HG02763 (cell line): ENCODE data around the gene ZNF22.

Experiments
- ATAC-seq: cut with Tn5 transposase; IDR thresholded peaks from one replicate; pipeline ENCODE4 v1.9.1; 2021; ENCODE audit warnings: mild to moderate bottlenecking, moderate library complexity; ENCODE audit not compliant: unreplicated experiment

Gene ZNF22

DNA sequence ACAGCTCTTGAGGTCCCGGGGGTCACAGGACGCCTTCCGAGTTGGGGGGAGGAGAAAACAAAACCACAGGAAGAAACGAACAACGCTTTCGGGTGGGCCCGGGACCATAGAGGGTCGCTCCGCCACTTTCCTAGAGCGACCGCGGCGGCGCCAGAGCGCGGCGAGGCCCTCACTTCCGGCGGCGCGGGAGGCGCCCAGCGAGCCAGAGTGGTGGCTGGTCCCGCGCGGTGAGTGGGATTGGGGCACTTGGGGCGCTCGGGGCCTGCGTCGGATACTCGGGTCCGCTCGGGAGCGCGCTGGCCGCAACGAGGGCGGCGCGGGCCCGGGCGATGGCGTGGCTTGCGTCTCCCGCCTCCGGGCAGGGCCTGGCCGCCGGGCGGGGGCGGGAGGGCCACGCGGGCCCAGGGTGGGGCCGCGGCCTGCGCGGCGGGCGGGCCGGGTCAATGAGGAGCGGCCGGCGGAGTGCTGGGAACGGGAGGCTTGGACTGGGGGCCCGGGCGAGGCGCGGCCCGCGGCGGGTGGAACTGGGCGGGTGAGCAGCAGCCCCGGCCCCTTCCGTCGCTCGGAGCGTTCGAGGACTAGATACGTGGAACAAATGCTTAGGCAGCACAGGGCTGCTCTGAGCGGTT is at the start of gene ZNF22:
ZNF22 (plus strand) TSS at position 172 of the 629 bp plus-strand sequence. CDS start 2,446 bp downstream, outside the sequence.
- ATAC-seq: peak; percentile 71

GRCh38 chr10:44951576-44952226 is 49.0 kb upstream of the ZNF22 start:
- ATAC-seq: no peak

GRCh38 chr10:44952779-44953231 is 47.9 kb upstream of the ZNF22 start:
- ATAC-seq: no peak

DNA sequence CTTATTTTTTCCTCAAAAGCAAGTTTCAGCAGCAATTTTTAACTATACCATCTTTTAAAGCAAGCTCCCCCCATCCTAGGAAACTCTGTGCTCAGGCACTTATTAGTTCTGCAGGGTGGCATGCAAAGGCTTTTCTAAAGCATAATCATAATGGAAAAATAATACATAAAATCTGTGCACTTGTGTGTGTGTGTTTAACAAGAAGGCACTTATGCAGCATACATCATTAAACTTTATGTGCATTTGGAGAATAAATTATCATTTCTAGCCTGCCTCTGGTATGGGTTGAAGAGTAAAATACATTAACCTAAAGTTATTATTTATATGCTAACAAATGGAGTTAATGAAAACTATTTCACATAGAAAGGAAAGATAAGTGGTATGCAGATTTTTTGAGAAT is 46.7 kb upstream of the ZNF22 start:
- no peak for ATAC-seq

DNA sequence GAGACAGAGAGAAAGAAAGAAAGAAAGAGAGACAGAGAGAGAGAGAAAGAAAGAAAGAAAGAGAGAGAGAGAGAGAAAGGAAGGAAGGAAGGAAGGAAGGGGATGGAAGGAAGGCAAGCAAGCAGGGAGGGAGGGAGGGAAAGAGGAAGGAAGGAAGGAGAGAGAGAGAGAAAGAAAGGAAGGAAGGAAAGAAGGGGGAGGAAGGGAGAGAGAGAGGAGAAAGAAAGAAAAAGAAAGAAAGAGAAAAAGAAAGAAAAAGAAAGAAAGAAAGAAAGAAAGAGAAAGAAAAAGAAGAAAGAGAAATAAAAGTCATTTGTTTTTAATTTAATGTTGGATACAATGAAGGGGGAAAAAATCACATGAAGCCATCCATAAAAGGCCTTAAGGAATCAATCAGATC is 45.8 kb upstream of the ZNF22 start:
- ATAC-seq: no peak

DNA sequence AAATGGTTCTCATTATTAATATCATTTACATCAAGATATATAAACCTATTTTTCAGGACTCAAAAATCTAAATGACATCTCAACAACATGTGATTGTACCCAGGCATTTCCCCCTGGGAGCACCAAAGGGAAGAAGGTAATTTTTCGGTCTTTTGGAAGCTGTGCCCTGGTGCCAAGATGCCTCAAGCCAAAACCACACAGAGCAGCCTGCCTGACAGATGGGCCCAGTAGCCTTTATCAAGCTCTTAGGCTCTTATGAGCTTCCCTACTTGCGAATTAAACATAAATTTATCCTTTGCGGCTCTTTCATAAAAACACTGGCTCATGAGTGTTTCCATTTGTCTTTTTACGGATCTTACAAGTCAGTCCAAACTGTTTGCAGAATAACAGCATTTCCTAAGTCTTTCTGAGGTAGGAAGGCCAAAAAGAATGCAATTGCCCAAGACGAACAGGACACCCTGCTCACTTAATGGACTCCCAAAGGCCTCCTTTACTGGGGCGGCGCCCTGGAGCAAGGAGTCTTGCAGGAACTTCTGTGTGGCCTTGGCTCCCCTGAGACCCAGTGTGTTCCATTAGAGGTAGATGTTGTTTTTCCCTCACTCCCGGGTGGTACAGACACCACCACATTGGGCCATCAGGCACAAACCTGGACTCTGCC is 45.2 kb upstream of the ZNF22 start:
- ATAC-seq: no peak

GRCh38 chr10:44956226-44956625 is 44.5 kb upstream of the ZNF22 start:
- no peak for ATAC-seq

DNA sequence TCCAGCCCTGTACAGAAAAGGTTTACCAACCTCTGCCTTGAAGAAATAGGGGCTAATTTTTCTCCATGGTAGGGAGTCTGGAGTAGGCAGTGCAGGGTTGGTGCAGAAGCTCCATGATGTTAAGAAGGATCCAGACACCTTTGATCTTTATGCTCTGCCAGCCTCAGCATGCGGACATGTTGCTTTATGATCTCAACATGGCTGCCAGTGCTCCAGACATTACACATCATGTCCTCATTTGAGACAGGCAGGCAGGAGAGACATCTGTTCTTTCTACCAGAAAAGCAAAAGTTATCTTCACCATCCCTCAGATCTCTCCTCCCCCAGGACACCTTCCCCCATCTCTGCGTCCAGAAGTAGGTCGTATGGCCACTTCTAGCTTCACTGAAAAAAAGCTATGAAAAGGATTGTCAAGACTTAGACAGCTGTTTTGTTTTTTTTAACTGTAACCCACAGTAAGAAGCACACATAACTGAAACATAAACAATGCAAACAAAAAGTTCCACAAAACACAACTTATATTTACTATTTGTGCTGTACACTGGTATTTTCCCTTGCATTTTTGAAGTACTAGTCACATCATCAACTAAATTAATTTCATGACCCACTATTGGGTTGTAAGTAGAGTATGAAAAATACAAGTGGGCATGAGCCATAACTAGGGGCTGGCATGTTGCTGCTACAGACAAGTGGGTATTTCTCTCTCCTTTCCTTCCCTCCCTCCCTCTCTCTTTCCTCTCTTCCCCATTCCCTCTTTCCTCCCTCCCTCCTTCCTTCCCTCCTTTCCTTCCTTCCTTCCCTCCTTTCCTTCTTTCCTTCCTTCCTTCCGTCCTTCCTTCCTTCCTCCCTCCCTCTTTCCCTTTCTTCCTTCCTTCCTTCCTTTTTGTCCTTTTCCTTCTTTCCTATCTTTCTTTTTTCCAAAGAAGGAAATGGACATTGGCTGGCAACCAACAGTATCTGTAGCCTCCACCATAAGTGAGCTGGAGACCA is 43.7 kb upstream of the ZNF22 start:
- ATAC-seq: no peak

- ATAC-seq: no peak
These were observed 42.4 kb upstream of the ZNF22 start for GRCh38 chr10:44958196-44958897.

DNA sequence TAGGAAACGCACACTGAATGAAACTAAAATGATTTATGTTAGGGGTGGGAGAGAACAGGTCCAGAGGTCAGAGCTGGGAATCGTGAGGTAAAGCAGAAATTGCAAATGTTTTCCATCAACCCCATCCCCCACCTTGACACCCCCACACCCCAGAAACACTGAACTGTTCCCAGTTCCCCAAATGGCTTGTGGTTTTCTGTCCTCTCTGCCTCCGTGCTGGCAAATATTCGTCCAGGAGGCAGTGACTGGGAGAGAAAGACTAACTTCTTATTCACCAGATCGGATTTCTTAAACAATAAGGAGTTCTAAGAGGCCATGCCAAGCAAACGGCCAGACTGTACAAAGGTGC is 41.9 kb upstream of the ZNF22 start:
- ATAC-seq: no peak

DNA sequence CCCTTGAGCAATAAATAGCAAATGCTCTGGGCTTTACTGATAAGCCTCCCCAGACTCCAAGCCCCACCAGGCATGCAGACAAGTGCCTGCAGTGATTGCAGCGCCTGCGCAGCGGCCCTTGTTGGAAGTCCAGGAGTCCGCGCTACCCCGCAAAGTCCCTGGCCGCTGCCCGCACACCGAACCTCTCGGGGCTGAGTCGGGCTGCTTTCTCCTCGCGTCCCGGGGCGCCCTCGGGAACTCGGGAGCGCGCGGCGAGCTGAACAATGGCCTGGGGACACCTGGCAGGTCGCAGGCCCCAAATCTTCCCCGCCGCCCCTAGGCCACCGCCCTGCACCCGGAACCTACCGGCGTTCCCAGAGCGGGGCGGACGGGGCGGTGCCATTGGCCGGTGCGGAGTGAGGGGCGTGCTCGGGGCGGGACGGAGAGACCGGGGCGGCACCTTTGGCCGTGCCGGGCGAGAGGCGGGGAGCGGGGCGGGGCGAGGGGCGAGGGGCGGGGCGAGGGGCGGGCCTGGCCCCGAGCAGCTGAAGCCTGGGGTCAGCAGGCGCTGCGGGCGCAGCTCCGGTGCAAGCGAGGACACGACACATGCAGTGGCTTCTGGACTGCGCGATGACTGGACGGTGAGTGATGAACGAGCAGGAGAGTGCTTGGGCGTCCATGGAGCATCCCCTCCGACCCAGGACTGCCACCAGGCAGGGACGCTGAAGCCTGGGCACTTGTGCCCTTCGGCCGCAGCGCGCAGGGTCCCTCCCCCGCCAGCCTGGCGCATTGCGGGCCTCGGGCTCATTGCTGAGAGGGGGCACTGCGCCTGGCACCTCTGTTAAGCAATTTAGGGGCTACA is 41.3 kb upstream of the ZNF22 start, which contains the start of gene RASSF4:
RASSF4 (plus strand) TSS at position 556 of the 841 bp plus-strand sequence. CDS start 10,401 bp downstream, outside the sequence.
- peak; percentile 96 for ATAC-seq

DNA sequence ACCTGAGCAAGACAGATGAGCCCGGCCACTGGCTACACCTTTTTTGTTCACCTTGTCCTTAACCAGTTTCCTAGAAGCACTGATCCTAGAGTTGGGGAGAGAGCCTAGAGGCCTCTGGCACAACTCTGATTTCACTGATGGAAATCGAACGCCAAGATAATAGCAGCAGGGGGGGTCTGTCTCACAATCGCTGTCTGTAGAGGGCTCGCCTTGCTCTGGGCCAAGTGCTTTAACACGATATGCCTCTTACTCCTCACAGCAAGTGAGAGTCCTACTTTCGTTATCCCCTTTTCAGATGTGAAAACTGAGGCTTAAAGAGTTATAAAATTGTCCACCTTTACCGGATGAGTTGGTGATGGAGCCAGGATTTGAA is 40.6 kb upstream of the ZNF22 start:
- ATAC-seq: no peak

DNA sequence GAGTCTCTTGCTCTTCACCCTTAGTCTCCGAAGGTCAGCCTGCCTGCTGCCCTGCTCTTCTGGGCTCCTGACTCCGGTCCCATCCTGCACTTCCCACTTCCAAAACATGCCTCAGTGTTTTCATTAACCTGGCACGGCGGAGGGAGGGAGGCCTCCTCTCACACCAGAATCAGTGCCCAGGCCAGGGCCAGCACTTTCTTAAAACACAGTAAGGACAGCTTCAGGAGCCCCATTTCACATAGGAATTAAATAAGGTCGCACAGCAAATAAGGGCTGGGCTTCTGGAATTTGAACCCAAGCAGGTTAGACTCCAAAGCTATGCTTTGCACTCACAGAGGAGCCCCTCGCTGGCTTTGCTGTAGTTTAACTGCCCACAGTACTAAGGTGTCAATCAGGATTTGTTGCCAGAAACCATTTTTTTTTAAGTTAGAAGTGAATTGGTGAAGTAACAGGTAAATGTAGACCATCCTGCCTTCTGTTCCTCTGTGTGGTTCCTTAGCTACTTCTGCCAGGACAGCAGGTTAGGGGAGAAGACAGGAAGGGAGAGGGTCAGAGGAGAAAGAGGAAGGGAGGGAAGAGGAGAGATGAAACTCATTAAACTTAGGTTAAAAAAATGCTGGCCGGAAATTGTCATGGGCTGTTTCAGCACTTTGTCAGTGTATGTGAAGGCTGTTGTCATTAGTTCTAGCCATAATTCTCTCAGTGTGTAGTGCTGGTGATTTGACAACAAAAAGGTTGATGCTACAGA is 40.1 kb upstream of the ZNF22 start:
- ATAC-seq: no peak

DNA sequence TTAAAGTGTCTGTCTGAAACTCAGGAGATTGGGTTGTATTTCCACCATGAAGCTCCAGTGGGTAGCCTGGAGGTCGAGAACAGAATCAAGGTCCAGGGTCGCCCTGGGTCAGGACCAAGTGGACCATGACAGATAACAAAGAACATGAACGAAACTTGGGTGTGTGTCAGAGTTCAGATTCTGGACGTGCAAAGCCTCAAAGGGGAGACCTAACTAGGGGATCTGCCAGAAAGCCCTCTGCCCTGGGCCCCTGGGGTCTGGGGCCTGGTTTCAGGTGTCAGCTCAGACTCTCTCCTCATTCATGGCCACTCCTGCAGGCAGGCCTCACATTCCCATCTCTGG is 39.5 kb upstream of the ZNF22 start:
- no peak for ATAC-seq

GRCh38 chr10:44961931-44962750 is 38.6 kb upstream of the ZNF22 start:
- ATAC-seq: no peak

- no peak for ATAC-seq
These were observed 37.6 kb upstream of the ZNF22 start for GRCh38 chr10:44962870-44963738.
